Bone marrow (tissue), 2 donors: ENCODE measurements around the gene GNGT2.

Experiments used
- DNase-seq, 2 donors: peaks; one replicate each; lab custom pipeline; 2025; lab: John Stamatoyannopoulos, UW

GNGT2 gene

DNA sequence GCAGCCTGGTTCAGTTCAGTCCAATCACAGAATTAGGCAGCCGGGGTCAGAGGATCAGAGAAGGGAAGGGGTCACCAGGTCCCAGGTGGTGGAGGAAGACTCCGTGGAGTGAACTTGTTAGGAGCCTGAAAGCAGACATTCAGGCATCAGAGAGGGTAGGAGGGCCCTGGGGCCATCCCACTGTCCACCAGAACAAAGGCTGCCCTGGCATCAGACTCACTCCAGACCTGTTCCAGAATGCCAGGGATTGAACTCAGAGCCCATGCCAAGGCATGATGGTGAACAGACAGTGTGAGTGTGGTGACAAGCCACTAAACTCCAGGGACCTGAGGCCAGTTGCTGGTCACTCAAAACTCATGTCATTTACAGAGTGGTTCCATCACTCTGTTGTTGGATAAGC is 40.2 kb downstream of the GNGT2 start:
- DNase-seq = no peak

DNA sequence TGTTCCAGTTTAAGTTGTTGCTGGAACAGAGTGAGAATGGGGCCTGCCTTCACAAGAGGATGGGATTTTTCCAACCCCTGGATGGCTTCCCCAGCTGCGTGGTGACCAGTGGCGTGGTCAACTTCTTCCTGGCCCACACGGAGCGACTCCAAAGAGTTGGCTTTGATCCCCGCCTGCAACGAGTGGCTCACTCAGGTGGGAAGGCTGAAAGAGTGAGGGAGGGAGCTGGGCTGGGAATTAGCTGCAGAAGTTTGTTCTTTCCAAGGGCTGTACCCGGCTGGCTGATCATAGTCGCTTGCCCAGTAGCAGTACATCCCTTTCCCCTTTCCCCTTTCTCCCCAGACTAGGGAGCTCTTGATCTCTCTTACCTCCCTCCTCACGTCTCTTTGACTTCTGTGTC is 41.7 kb downstream of the GNGT2 start:
- DNase-seq = no peak

- DNase-seq = no peak
Observed at GRCh38 chr17:49165143-49165542, 45.2 kb downstream of the GNGT2 start.

- DNase-seq = no peak
Observed at GRCh38 chr17:49162866-49163265, 47.5 kb downstream of the GNGT2 start.

- no peak for DNase-seq
Observed at GRCh38 chr17:49157784-49158183, 52.6 kb downstream of the GNGT2 start.

DNA sequence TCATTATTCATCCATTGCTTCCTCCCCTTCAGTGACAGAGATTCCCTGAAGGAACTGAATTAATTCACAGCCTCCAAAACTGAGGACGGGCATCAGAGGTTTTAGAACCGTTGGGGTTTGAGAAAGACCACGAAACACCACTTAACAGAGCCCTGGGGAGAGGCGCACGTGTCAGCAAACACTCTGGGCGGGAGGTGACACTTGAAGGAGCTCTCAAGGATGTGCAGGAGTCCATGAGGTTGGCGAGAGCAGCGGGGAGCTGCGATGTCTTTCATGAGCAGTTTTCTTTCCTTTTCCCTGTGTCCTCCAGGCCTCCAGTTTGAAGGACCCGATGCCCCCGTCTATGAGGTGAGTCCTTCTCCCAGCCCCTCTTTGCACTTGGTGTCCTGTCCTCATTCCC is 54.1 kb downstream of the GNGT2 start:
- DNase-seq = no peak
